A549 (cell line): ENCODE data around the gene TES. TPM values are rescaled to one million over a fixed set of nuclear protein-coding genes. Genes with fewer than 3 reads are reported as not detected.

ENCODE experiments used
- ATAC-seq, 2 experiments: fragments of 200-7000 bp in 1 of 2; fragments of >200 bp in 1 of 2; cut with Nextera tagmentation in 1 of 2; cut with Tn5 transposase in 1 of 2; 3 replicates each; pipeline versions ENCODE4 v1.8.0 to v1.9.1; 2018 to 2020; ENCODE audit warnings: mild to moderate bottlenecking in 1 of 2, moderate library complexity in 1 of 2
- CTCF ChIA-PET: fragments of 300-600 bp; sonication (Branson Sonifier 250); formaldehyde crosslinking; extraction: SDS; loops from one replicate; lab custom pipeline; 2021; ENCODE audit warnings: antibody characterized with exemption, inconsistent platforms; lab: Yijun Ruan, JAX
- POLR2A ChIA-PET: fragments of 350-600 bp; formaldehyde crosslinking; extraction: SDS; loops from one replicate; lab custom pipeline; 2021; ENCODE audit warnings: antibody characterized with exemption, inconsistent platforms; lab: Yijun Ruan, JAX
- DNase-seq, 2 experiments: peaks; one replicate each; pipeline versions ENCODE4 v3.0.0 to v3.0.0-alpha.2; 2011 to 2016; ENCODE audit warnings: low read depth in 1 of 2, low spot score in 1 of 2
- FAIRE-seq: peaks from 2 replicates; lab custom pipeline; 2011; peaks lifted over from hg19 to GRCh38; lab: Jason Lieb, UNC
- H3K27ac ChIP-seq, 2 experiments: fragments of >200 bp; sonication (Bioruptor Twin); formaldehyde crosslinking; 3 replicates each; pipeline ENCODE4 v1.5.1; 2016 to 2017
- H3K4me1 ChIP-seq: fragments of >200 bp; sonication (Bioruptor Twin); formaldehyde crosslinking; 3 replicates; pipeline ENCODE4 v1.6.1; 2016
- H3K4me2 ChIP-seq: fragments of >200 bp; sonication (Bioruptor Twin); formaldehyde crosslinking; 3 replicates; pipeline ENCODE4 v1.6.1; 2016
- H3K4me3 ChIP-seq: fragments of >200 bp; sonication (Bioruptor Twin); formaldehyde crosslinking; 3 replicates; pipeline ENCODE4 v1.5.1; 2016
- H3K9me3 ChIP-seq: fragments of >200 bp; sonication (Bioruptor Twin); formaldehyde crosslinking; 3 replicates; pipeline ENCODE4 v1.6.1; 2016
- BHLHE40 ChIP-seq: IDR thresholded peaks from 2 replicates; pipeline ENCODE4 v1.6.1; 2012; ENCODE audit warnings: low read depth, low read length, inconsistent platforms
- CBX2 ChIP-seq: fragments of 200-600 bp; sonication (generic); IDR thresholded peaks from 2 replicates; pipeline ENCODE4 v1.6.1; 2016; ENCODE audit warnings: low read depth, mild to moderate bottlenecking, borderline replicate concordance
- CBX8 ChIP-seq: fragments of 200-600 bp; sonication (generic); IDR thresholded peaks from 2 replicates; pipeline ENCODE4 v1.6.1; 2016
- EHMT2 ChIP-seq: fragments of 200-600 bp; sonication (generic); IDR thresholded peaks from 2 replicates; pipeline ENCODE4 v1.6.1; 2016; ENCODE audit warnings: antibody characterized with exemption, low read depth, mild to moderate bottlenecking, moderate library complexity
- FOSB ChIP-seq: fragments of 250-450 bp; sonication (Bioruptor Pico); IDR thresholded peaks from 2 replicates; pipeline ENCODE4 v1.5.0; 2020; ENCODE audit warnings: mild to moderate bottlenecking, moderate library complexity
- FOSL2 ChIP-seq, 2 experiments: fragments of 450-650 bp in 1 of 2; fragments of >200 bp in 1 of 2; sonication (Bioruptor Twin) in 1 of 2; formaldehyde crosslinking; IDR thresholded peaks; 2 replicates each; pipeline versions ENCODE4 v1.5.0 to v1.6.1; 2016 to 2020; ENCODE audit warnings: mild to moderate bottlenecking in 1 of 2, moderate library complexity in 1 of 2
- FOXS1 ChIP-seq: fragments of 250-450 bp; sonication (Bioruptor Pico); IDR thresholded peaks from 2 replicates; pipeline ENCODE4 v1.5.0; 2020; ENCODE audit warnings: mild to moderate bottlenecking, moderate library complexity
- GATA3 ChIP-seq: IDR thresholded peaks from 2 replicates; pipeline ENCODE4 v1.6.1; 2012; ENCODE audit warnings: borderline replicate concordance
- HDAC2 ChIP-seq: fragments of 200-600 bp; sonication (generic); IDR thresholded peaks from 2 replicates; pipeline ENCODE4 v1.6.1; 2016
- HEYL ChIP-seq: fragments of 250-450 bp; sonication (Bioruptor Pico); IDR thresholded peaks from 2 replicates; pipeline ENCODE4 v1.8.0; 2021; ENCODE audit warnings: mild to moderate bottlenecking, moderate library complexity
- HOXA7 ChIP-seq: fragments of 250-450 bp; sonication (Bioruptor Pico); IDR thresholded peaks from 2 replicates; pipeline ENCODE4 v1.5.0; 2020; ENCODE audit warnings: mild to moderate bottlenecking, moderate library complexity
- HOXB13 ChIP-seq: fragments of 250-450 bp; sonication (Bioruptor Pico); IDR thresholded peaks from 2 replicates; pipeline ENCODE4 v1.5.0; 2020; ENCODE audit warnings: low read depth, mild to moderate bottlenecking, moderate library complexity
- KDM1A ChIP-seq: fragments of 200-600 bp; sonication (generic); IDR thresholded peaks from 2 replicates; pipeline ENCODE4 v1.6.1; 2016; ENCODE audit warnings: low read depth, mild to moderate bottlenecking
- KDM5A ChIP-seq: fragments of 200-600 bp; sonication (generic); IDR thresholded peaks from 2 replicates; pipeline ENCODE4 v1.6.1; 2016; ENCODE audit warnings: antibody characterized with exemption, mild to moderate bottlenecking
- MAFK ChIP-seq: fragments of 450-650 bp; IDR thresholded peaks from 2 replicates; pipeline ENCODE4 v1.6.1; 2014; ENCODE audit not compliant: partially characterized antibody
- MAZ ChIP-seq: fragments of 150-350 bp; IDR thresholded peaks from 2 replicates; pipeline ENCODE4 v1.6.1; 2014; ENCODE audit warnings: antibody characterized with exemption, low read depth, low read length, borderline replicate concordance
- NFE2L2 ChIP-seq: fragments of 150-350 bp; conservative IDR thresholded peaks from 2 replicates; pipeline ENCODE4 v1.6.1; 2014; ENCODE audit warnings: low read length
- NR3C1 ChIP-seq: fragments of >200 bp; sonication (Bioruptor Twin); formaldehyde crosslinking; IDR thresholded peaks from 3 replicates; pipeline ENCODE4 v1.6.1; 2017
- POLR2A ChIP-seq: IDR thresholded peaks from 2 replicates; pipeline ENCODE4 v1.6.1; 2012; ENCODE audit warnings: mild to moderate bottlenecking, low read length
- POLR2AphosphoS2 ChIP-seq: conservative IDR thresholded peaks from 2 replicates; pipeline ENCODE4 v1.6.1; 2012; ENCODE audit warnings: low read length, improper control_type of control experiment, inconsistent platforms
- RNF2 ChIP-seq: fragments of 200-600 bp; sonication (generic); IDR thresholded peaks from 2 replicates; pipeline ENCODE4 v1.6.1; 2016; ENCODE audit warnings: low read depth, mild to moderate bottlenecking, antibody characterized with exemption, moderate library complexity, borderline replicate concordance
- ZC3H11A ChIP-seq: fragments of 450-650 bp; IDR thresholded peaks from 2 replicates; pipeline ENCODE4 v1.6.1; 2014; ENCODE audit warnings: antibody characterized with exemption, mild to moderate bottlenecking
- ZFP36 ChIP-seq: fragments of 450-650 bp; IDR thresholded peaks from 2 replicates; pipeline ENCODE4 v1.6.1; 2014; ENCODE audit warnings: borderline replicate concordance; ENCODE audit not compliant: partially characterized antibody
- ZSCAN20 ChIP-seq: fragments of 250-450 bp; sonication (Bioruptor Pico); IDR thresholded peaks from 2 replicates; pipeline ENCODE4 v1.8.0; 2022; ENCODE audit warnings: mild to moderate bottlenecking, moderate library complexity
- WGBS: methylation state at CpG from one replicate; pipeline ENCODE4 v1.1.6; 2017; ENCODE audit errors: missing lambda C conversion rate; 5-methylcytosine and 5-hydroxymethylcytosine counted together
- polyA plus RNA-seq, 4 experiments: library from polyadenylated mRNA; depleted of rRNA in 3 of 4; stranded (reverse); fragments of >200 nt; fragmentation: RNase III in 1 of 4; extraction: RNeasy Plus Mini Kit Qiagen cat#74134 plus additional on column Dnase treatment in 1 of 4; gene quantifications; 2 replicates in 3 of 4; 3 replicates in 1 of 4; pipeline ENCODE4 v1.2.3, GENCODE V29; 2011 to 2017
- TF ChIP-seq, protein P1 (sequence below): fragments of 250-450 bp; sonication (Bioruptor Pico); IDR thresholded peaks from 2 replicates; pipeline ENCODE4 v1.5.0; 2020; ENCODE audit warnings: low read depth, mild to moderate bottlenecking, moderate library complexity
- TF ChIP-seq, protein P2 (sequence below): fragments of >200 bp; sonication (Bioruptor Twin); formaldehyde crosslinking; IDR thresholded peaks from 3 replicates; pipeline ENCODE4 v1.6.1; 2016
- TF ChIP-seq, protein P3 (sequence below): fragments of 250-450 bp; sonication (Bioruptor Pico); IDR thresholded peaks from 2 replicates; pipeline ENCODE4 v1.5.0; 2021; ENCODE audit warnings: mild to moderate bottlenecking, moderate library complexity, borderline replicate concordance
- TF ChIP-seq, protein P4 (sequence below): IDR thresholded peaks from 2 replicates; pipeline ENCODE4 v1.6.1; 2012; ENCODE audit warnings: low read depth, borderline replicate concordance

Gene TES
- polyA plus RNA-seq, 2 of the 4 experiments (the other 2 are of a cell fraction), result 45.9 to 134 TPM

DNA sequence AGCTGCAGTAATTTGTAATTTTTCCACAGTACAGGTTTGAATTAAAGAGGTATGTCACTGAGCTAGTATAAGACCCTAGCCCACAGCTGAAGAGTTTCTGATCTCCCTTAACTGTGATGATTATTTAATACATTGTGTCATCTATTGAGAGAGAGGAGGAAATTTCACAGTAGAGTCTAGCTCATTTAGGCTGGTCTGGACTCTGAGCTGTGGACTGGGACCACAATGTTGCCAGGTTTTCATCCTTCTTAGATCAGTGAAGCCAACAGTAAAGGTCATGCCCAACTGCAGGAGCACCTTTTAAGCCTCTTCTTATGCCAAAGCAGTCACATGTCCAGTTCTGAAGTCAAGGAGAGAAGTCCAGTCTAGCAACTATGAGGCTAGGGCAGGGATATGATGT is 8.9 kb downstream of the TES start:
- peaks cover 66% of the 10 kb centered on the region for H3K4me1 ChIP-seq
- H3K4me2 ChIP-seq, result peak overlapping the region; percentile 78
- ATAC-seq, result no peak
- H3K9me3 ChIP-seq, result no peaks in the 10 kb centered on the region
- ChIA-PET POLR2A (interaction anchor here (0.9 kb wide), 1 partner anchor 9 kb away, joined by 5 read pairs; the partner anchor contains the start of gene TES), CTCF (interaction anchor here (1.1 to 1.9 kb wide), 3 partner anchors 17 to 370 kb away, joined by 3 to 11 read pairs (median 3); no protein-coding TSS in a partner anchor)
- peak overlapping the region in 1 of 2 experiments; percentile 40; a peak in 3 of 6 replicates for H3K27ac ChIP-seq
- TF ChIP-seq GATA3 (no peak), KDM5A (no peak), BHLHE40 (no peak)
- TF ChIP-seq, protein P1, sequence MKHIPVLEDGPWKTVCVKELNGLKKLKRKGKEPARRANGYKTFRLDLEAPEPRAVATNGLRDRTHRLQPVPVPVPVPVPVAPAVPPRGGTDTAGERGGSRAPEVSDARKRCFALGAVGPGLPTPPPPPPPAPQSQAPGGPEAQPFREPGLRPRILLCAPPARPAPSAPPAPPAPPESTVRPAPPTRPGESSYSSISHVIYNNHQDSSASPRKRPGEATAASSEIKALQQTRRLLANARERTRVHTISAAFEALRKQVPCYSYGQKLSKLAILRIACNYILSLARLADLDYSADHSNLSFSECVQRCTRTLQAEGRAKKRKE (CRISPR knock-in tag), result no peak
- no peak overlapping the region for H3K4me3 ChIP-seq
- DNase-seq, result no peak
- no peak for FAIRE-seq

DNA sequence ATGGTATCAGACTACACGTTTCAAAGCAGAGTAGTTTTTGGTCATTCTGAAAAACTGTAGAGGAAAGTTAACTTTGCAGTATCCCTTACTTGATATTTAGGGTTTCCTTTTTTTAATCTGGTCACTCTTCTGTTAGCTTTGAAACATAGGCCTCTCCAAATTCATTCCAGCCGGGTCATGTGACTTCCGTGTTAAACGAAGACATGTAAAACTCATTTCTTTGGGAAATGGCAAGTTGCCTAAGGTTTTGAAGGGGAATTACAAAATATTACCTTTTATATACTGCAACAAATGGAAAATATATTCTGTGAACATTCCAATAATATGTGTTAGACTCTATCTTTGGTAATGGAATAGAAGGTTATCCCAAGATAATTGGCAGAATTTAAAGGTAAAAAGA is 9.5 kb downstream of the TES start:
- FAIRE-seq (no peak), ATAC-seq (no peak), DNase-seq (no peak)
- no peak overlapping the region for H3K4me3 ChIP-seq
- POLR2A ChIA-PET, result interaction anchor here (0.9 kb wide), 1 partner anchor 10 kb away, joined by 5 read pairs; the partner anchor contains the start of gene TES
- H3K9me3 ChIP-seq, result no peaks in the 10 kb centered on the region
- TF ChIP-seq POLR2AphosphoS2, result no peak
- no peak for TF ChIP-seq HOXB13 (CRISPR knock-in tag)
- TF ChIP-seq ZC3H11A, result no peak
- TF ChIP-seq POLR2A, result no peak
- TF ChIP-seq BHLHE40, result no peak
- no peak for TF ChIP-seq HOXA7 (CRISPR knock-in tag)
- TF ChIP-seq HDAC2, result no peak
- TF ChIP-seq MAFK, result no peak
- no peak for TF ChIP-seq NR3C1
- no peak for TF ChIP-seq ZSCAN20 (CRISPR knock-in tag)
- TF ChIP-seq FOXS1 (CRISPR knock-in tag), result no peak
- no peak for TF ChIP-seq EHMT2
- TF ChIP-seq, protein P2, sequence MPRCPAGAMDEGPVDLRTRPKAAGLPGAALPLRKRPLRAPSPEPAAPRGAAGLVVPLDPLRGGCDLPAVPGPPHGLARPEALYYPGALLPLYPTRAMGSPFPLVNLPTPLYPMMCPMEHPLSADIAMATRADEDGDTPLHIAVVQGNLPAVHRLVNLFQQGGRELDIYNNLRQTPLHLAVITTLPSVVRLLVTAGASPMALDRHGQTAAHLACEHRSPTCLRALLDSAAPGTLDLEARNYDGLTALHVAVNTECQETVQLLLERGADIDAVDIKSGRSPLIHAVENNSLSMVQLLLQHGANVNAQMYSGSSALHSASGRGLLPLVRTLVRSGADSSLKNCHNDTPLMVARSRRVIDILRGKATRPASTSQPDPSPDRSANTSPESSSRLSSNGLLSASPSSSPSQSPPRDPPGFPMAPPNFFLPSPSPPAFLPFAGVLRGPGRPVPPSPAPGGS, result no peak
- TF ChIP-seq CBX2, result no peak
- no peak for TF ChIP-seq HEYL
- no peak for TF ChIP-seq MAZ
- TF ChIP-seq KDM1A, result no peak
- TF ChIP-seq FOSL2 (IDR thresholded peaks at IDR 0.05), result no peak
- no peak for TF ChIP-seq FOSL2 (CRISPR knock-in tag; IDR thresholded peaks at IDR 0.05)
- TF ChIP-seq ZFP36, result no peak
- no peak for TF ChIP-seq KDM5A
- peaks cover 69% of the 10 kb centered on the region for H3K4me1 ChIP-seq
- 88% methylated on average over 4 of the region's 4 CpGs for WGBS
- no peak overlapping the region for H3K4me2 ChIP-seq
- CTCF ChIA-PET, result interaction anchor here (1.1 to 1.9 kb wide), 3 partner anchors 16 to 369 kb away, joined by 3 to 11 read pairs (median 3); no protein-coding TSS in a partner anchor
- H3K27ac ChIP-seq, result no peak overlapping the region; a peak in 1 of 6 replicates

DNA sequence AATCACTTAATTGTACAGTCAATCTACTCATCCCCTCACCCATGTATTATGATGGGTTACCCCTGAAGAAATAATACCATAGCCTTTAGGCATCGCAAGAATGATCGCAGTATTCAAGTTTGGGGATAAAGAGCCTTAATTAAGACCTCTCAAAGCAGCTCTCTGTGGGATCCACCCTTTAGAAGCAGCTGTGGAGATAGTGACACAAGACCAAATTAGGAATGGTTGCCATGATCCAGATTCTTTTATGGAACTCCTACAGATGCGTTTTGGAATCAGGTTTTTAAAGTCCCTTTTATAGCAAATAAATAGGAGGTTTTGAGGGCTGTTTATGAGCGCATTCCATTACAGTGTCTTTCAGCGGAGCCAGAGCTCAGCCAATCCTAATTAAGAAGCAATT is 12.2 kb downstream of the TES start:
- ATAC-seq, result no peak
- CTCF ChIA-PET, result interaction anchor here (0.7 to 1.5 kb wide), 3 partner anchors 13 to 62 kb away, joined by 3 to 5 read pairs (median 4); no protein-coding TSS in a partner anchor
- WGBS, result 92% methylated on average over 5 of the region's 5 CpGs
- no peak for TF ChIP-seq CBX2
- TF ChIP-seq CBX8, result no peak
- no peak for TF ChIP-seq NR3C1
- no peak for TF ChIP-seq NFE2L2
- TF ChIP-seq, protein P3, sequence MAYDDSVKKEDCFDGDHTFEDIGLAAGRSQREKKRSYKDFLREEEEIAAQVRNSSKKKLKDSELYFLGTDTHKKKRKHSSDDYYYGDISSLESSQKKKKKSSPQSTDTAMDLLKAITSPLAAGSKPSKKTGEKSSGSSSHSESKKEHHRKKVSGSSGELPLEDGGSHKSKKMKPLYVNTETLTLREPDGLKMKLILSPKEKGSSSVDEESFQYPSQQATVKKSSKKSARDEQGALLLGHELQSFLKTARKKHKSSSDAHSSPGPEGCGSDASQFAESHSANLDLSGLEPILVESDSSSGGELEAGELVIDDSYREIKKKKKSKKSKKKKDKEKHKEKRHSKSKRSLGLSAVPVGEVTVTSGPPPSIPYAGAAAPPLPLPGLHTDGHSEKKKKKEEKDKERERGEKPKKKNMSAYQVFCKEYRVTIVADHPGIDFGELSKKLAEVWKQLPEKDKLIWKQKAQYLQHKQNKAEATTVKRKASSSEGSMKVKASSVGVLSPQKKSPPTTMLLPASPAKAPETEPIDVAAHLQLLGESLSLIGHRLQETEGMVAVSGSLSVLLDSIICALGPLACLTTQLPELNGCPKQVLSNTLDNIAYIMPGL (CRISPR knock-in tag), result no peak
- TF ChIP-seq GATA3, result no peak
- TF ChIP-seq, protein P4, sequence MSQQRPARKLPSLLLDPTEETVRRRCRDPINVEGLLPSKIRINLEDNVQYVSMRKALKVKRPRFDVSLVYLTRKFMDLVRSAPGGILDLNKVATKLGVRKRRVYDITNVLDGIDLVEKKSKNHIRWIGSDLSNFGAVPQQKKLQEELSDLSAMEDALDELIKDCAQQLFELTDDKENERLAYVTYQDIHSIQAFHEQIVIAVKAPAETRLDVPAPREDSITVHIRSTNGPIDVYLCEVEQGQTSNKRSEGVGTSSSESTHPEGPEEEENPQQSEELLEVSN, result no peak
- no peak for TF ChIP-seq RNF2
- no peak for TF ChIP-seq FOSB (CRISPR knock-in tag)
- no peak for TF ChIP-seq FOXS1 (CRISPR knock-in tag)
- FAIRE-seq, result no peak
- POLR2A ChIA-PET, result no interaction called here
- no peak overlapping the region for H3K4me3 ChIP-seq
- H3K9me3 ChIP-seq, result no peaks in the 10 kb centered on the region
- no peak for DNase-seq
- H3K27ac ChIP-seq, result no peak overlapping the region
- no peak overlapping the region for H3K4me2 ChIP-seq
- H3K4me1 ChIP-seq, result peaks cover 63% of the 10 kb centered on the region
